ENCODE measurements around the gene CFAP74. TPM values are rescaled to one million over a fixed set of nuclear protein-coding genes. Genes with fewer than 3 reads are reported as not detected.

Gene CFAP74
- total RNA-seq, 1 donor from 2014 or later = 0.41 TPM

DNA sequence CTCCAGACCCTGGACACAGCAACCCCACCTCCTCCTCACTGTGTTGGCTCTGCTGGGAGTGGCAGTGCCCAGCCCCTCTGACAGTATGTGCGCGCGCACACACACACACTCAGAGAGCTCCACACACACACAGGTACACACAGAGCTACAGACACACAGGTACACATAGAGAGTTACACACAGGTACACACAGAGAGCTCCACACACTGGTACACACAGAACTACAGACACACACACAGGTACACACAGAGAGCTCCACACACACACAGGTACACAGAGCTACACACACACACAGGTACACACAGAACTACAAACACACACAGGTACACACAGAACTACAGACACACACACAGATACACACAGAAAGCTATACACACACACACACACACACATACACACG lies 40.3 kb upstream of the CFAP74 start:
- FAIRE-seq (no peak), DNase-seq (ENCODE audit: low spot score in 2 of 2) (no peak)

GRCh38 chr1:2042830-2043773 lies 39.5 kb upstream of the CFAP74 start:
- FAIRE-seq = no peak
- no peak for DNase-seq (ENCODE audit: low spot score in 2 of 2)

DNA sequence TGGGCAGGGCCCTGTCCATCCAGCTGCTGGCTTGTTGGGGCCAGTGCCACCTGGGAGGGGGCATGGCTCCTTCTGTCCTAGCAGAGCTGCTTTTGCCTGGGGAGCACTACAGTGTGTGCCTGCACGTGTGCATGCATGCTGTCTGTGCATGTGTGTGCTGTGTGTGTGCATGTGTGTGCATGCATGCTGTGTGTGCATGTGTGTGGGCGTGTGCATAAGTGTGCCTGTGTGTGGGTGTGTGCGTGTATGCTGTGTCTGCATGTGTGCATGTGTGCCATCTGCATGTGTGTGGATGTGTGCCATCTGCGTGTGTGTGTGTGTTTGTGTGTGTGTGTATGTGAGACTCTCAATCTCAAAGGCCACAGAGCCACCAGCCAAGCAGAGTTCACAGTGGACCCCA lies 38.3 kb upstream of the CFAP74 start:
- DNase-seq (ENCODE audit: low spot score in 2 of 2) (no peak), FAIRE-seq (no peak)

DNA sequence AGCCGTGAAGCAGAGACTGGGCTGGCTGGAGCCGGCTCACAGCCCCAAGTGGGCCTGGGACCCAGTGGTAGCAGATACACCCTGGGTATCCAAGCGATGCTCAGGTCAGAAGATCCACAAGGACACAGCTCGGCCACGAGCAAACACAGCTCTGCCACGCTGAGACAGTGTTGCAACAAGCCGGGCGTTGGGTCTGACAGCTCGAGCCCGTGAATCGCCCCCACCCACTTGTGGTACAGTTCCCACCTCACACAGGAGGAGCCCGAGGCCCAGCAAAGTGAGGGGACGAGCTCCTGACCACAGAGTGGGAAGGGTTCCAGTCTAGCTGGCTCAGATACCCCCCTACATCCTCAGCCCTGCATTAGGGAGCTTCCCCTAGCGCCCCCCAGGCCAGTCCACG lies 37.7 kb upstream of the CFAP74 start:
- no peak for FAIRE-seq
- no peak for DNase-seq (ENCODE audit: low spot score in 2 of 2)

GRCh38 chr1:2039251-2039650 lies 35.7 kb upstream of the CFAP74 start:
- no peak for FAIRE-seq
- DNase-seq (ENCODE audit: low spot score in 2 of 2) = no peak

- DNase-seq (ENCODE audit: low spot score in 2 of 2) (no peak), FAIRE-seq (no peak)
These were observed 34.6 kb upstream of the CFAP74 start for GRCh38 chr1:2038229-2038628.

GRCh38 chr1:2037314-2037979 lies 33.9 kb upstream of the CFAP74 start:
- FAIRE-seq (no peak), DNase-seq (ENCODE audit: low spot score in 2 of 2) (no peak)

GRCh38 chr1:2036287-2036686 lies 32.7 kb upstream of the CFAP74 start:
- FAIRE-seq (no peak), DNase-seq (ENCODE audit: low spot score in 2 of 2) (no peak)

- FAIRE-seq = no peak
- DNase-seq (ENCODE audit: low spot score in 2 of 2) = no peak
These were observed 29.6 kb upstream of the CFAP74 start for GRCh38 chr1:2033165-2033564.

GRCh38 chr1:2032737-2033136 lies 29.2 kb upstream of the CFAP74 start:
- no peak for FAIRE-seq

GRCh38 chr1:2031546-2032540 lies 28.3 kb upstream of the CFAP74 start:
- DNase-seq (ENCODE audit: low spot score in 2 of 2) = no peak

More at GRCh38 chr1:2032737-2033136, 29.2 kb upstream of the CFAP74 start:
- DNase-seq (ENCODE audit: low spot score in 2 of 2) = no peak

DNA sequence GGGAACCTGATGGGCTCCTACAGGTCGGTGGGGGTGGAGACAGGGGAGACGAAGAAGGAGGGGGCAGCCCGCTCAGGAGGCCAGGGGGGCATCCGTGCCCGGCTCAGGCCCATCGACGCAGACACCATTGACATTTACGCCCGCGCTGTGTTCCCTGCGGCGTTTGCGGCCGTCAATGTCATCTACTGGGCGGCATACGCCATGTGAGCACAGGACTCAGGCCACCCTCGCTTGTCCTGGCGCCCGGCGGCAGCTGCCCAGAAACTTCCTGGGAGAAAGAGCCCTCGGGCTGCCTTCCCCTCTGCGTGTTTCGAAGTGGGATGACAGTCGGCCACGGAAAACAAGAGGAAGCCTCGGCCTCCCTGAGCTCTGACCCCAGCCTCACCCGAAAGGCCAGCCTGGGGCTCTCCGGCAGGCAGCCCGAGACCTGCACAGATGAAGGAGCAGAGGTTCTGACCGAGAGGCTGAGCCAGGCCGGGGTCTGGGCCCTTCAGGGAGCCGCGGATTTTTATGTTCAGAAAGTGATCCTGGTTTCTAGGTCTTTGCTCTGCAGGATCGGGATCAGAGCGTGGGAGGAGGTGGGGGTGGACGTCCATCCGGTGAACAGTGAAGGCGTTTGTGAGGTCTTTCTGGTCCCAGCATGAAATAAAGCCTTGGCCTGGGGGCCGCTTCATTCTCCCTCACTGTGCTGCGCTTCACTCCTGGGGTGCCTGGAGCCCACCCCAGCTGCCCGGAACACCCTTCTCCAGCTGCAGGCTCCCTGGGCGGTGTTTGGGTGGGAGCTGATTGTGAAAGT lies 26.7 kb upstream of the CFAP74 start:
- FAIRE-seq = no peak
- no peak for DNase-seq (ENCODE audit: low spot score in 2 of 2)

More at GRCh38 chr1:2031546-2032540, 28.3 kb upstream of the CFAP74 start:
- FAIRE-seq = no peak

- DNase-seq (ENCODE audit: low spot score in 2 of 2) (no peak), FAIRE-seq (no peak)
These were observed 26.0 kb upstream of the CFAP74 start for GRCh38 chr1:2029561-2029960.

GRCh38 chr1:2028870-2029560 lies 25.4 kb upstream of the CFAP74 start:
- FAIRE-seq = no peak
- DNase-seq (ENCODE audit: low spot score in 2 of 2) = no peak

GRCh38 chr1:2027961-2028583 lies 24.5 kb upstream of the CFAP74 start:
- no peak for FAIRE-seq

GRCh38 chr1:2025491-2025981 lies 21.9 kb upstream of the CFAP74 start:
- FAIRE-seq (no peak), DNase-seq (ENCODE audit: low spot score in 2 of 2) (no peak)

More at GRCh38 chr1:2027961-2028583, 24.5 kb upstream of the CFAP74 start:
- DNase-seq (ENCODE audit: low spot score in 2 of 2) = no peak

GRCh38 chr1:2024887-2025286 lies 21.3 kb upstream of the CFAP74 start:
- FAIRE-seq = no peak
- no peak for DNase-seq (ENCODE audit: low spot score in 2 of 2)

- DNase-seq (ENCODE audit: low spot score in 2 of 2) (no peak), FAIRE-seq (no peak)
These were observed 20.9 kb upstream of the CFAP74 start for GRCh38 chr1:2024451-2024850.
